Measurements from ENCODE around the gene SMAP1. TPM values are rescaled to one million over a fixed set of nuclear protein-coding genes. Genes with fewer than 3 reads are reported as not detected.
A peak's percentile ranks its signal among the peaks of the same experiment; 100 is the strongest.

SMAP1 gene
- total RNA-seq, 4 donors from 2014 or later = 27.3 to 33.9 (median 32.4) TPM

GRCh38 chr6:70686548-70687133, 19.0 kb downstream of the SMAP1 start:
- Histone ChIP-seq H3K36me3 (no peaks in the 10 kb centered on the region), H3K9me3 (no peaks in the 10 kb centered on the region), H3K27ac (no peak overlapping the region), H3K4me3 (replicated peaks in 1 of 3) (no peak overlapping the region), H3K4me1 (peaks cover 5 to 21% of the 10 kb centered on the region in 2 donors), H3K27me3 (no peaks in the 10 kb centered on the region)
- TF ChIP-seq POLR2A (IDR thresholded peaks at IDR 0.05) = no peak
- peak; percentile 24 to 72 (median 62) for TF ChIP-seq CTCF (IDR thresholded peaks at IDR 0.05)
- intact Hi-C loops (cut with DNase I) = no loop called here
- 13 to 14% methylated on average over 3 of the region's 3 CpGs for WGBS, 2 donors
- DNase-seq = no peak

- no peaks in the 10 kb centered on the region for H3K9me3 ChIP-seq
- intact Hi-C loops (cut with DNase I) = no loop called here
- WGBS, 2 donors = 77 to 82% methylated on average over 1 of the region's 1 CpG
Measured at GRCh38 chr6:70693887-70694286, 26.2 kb downstream of the SMAP1 start.

GRCh38 chr6:70694371-70694770, 26.7 kb downstream of the SMAP1 start:
- H3K9me3 ChIP-seq = no peaks in the 10 kb centered on the region
- no peak for TF ChIP-seq CTCF (IDR thresholded peaks at IDR 0.05)
- no peak for TF ChIP-seq POLR2A (IDR thresholded peaks at IDR 0.05)
- no peaks in the 10 kb centered on the region for H3K4me1 ChIP-seq
- intact Hi-C loops (cut with DNase I) = no loop called here
- DNase-seq = no peak
- no peak overlapping the region for H3K4me3 ChIP-seq (replicated peaks in 1 of 3)
- whole genome bisulfite sequencing, 2 donors = 100% methylated on average over 1 of the region's 1 CpG
- no peaks in the 10 kb centered on the region for H3K27me3 ChIP-seq
- H3K36me3 ChIP-seq = no peaks in the 10 kb centered on the region
- H3K27ac ChIP-seq = no peak overlapping the region

More at GRCh38 chr6:70693887-70694286, 26.2 kb downstream of the SMAP1 start:
- Histone ChIP-seq H3K27ac (no peak overlapping the region), H3K4me1 (no peaks in the 10 kb centered on the region), H3K27me3 (no peaks in the 10 kb centered on the region), H3K36me3 (no peaks in the 10 kb centered on the region), H3K4me3 (replicated peaks in 1 of 3) (no peak overlapping the region)
- no peak for DNase-seq
- TF ChIP-seq CTCF (IDR thresholded peaks at IDR 0.05) (no peak), POLR2A (IDR thresholded peaks at IDR 0.05) (no peak)

GRCh38 chr6:70700922-70701876, 33.5 kb downstream of the SMAP1 start:
- no peaks in the 10 kb centered on the region for H3K9me3 ChIP-seq
- TF ChIP-seq POLR2A (IDR thresholded peaks at IDR 0.05) = no peak
- no peak for TF ChIP-seq CTCF (IDR thresholded peaks at IDR 0.05)
- no peaks in the 10 kb centered on the region for H3K27me3 ChIP-seq
- no peak overlapping the region for H3K4me3 ChIP-seq (replicated peaks in 1 of 3)
- H3K4me1 ChIP-seq = peaks cover 4 to 10% of the 10 kb centered on the region in 2 donors
- peak; percentile 74 to 86 for DNase-seq
- no peaks in the 10 kb centered on the region for H3K36me3 ChIP-seq
- H3K27ac ChIP-seq = no peak overlapping the region
- WGBS, 2 donors = 67 to 71% methylated on average over 10 of the region's 10 CpGs
- intact Hi-C loops (cut with DNase I) = no loop called here

GRCh38 chr6:70705772-70706171, 38.1 kb downstream of the SMAP1 start:
- Histone ChIP-seq H3K4me1 (peaks cover 4 to 9% of the 10 kb centered on the region in 2 donors), H3K4me3 (replicated peaks in 1 of 3) (no peak overlapping the region), H3K27me3 (no peaks in the 10 kb centered on the region), H3K27ac (no peak overlapping the region), H3K36me3 (no peaks in the 10 kb centered on the region), H3K9me3 (no peaks in the 10 kb centered on the region)
- WGBS, 2 donors = 95 to 99% methylated on average over 2 of the region's 2 CpGs
- TF ChIP-seq POLR2A (IDR thresholded peaks at IDR 0.05) (no peak), CTCF (IDR thresholded peaks at IDR 0.05) (no peak)
- intact Hi-C loops (cut with DNase I) = no loop called here
- DNase-seq = no peak

Measured in thyroid gland (tissue), 4 donors.